Measurements from ENCODE around the gene CDH24.

GRCh38 chr14:23045419-23046357 lies 11.6 kb downstream of the CDH24 start:
- TF ChIP-seq CTCF (IDR thresholded peaks at IDR 0.05; ENCODE audit: low read length): no peak
- TF ChIP-seq EZH2 (IDR thresholded peaks at IDR 0.05; ENCODE audit: borderline replicate concordance, low read length): no peak
